HepG2 (cell line): ENCODE measurements around the gene PIGL. TPM values are rescaled to one million over a fixed set of nuclear protein-coding genes. Genes with fewer than 3 reads are reported as not detected.

Experiments used
- ATAC-seq: fragments of 200-7000 bp; cut with Tn5 transposase; 3 replicates; pipeline ENCODE4 v1.9.1; 2020; ENCODE audit warnings: mild to moderate bottlenecking, moderate library complexity
- Bru-seq: library from RNA; stranded (reverse); fragments of 400-500 nt; gene quantifications from one replicate; lab custom pipeline; 2021; lab: Mats Ljungman, UMichigan
- BruChase-seq, 2 experiments: library from RNA; stranded (reverse); fragments of 400-500 nt; gene quantifications; one replicate each; lab custom pipeline; 2021; lab: Mats Ljungman, UMichigan
- BruUV-seq: library from RNA; stranded (reverse); fragments of 400-500 nt; replicated peaks from 2 replicates; lab custom pipeline; 2021; lab: Mats Ljungman, UMichigan
- CTCF ChIA-PET: fragments of 300-600 bp; formaldehyde crosslinking; extraction: SDS; loops from one replicate; lab custom pipeline; 2021; ENCODE audit warnings: low total read pairs, inconsistent platforms, low intra/inter-chr PET ratio; lab: Yijun Ruan, JAX
- POLR2A ChIA-PET: fragments of 350-600 bp; sonication (Branson Sonifier 250); formaldehyde crosslinking; loops from one replicate; lab custom pipeline; 2020; ENCODE audit warnings: antibody characterized with exemption, inconsistent platforms; lab: Yijun Ruan, JAX
- DNase-seq: peaks from one replicate; pipeline ENCODE4 v3.0.0-alpha.2; 2015; ENCODE audit warnings: low spot score
- FAIRE-seq: peaks from 3 replicates; lab custom pipeline; 2011; peaks lifted over from hg19 to GRCh38; lab: Jason Lieb, UNC
- H2AFZ ChIP-seq: one replicate; pipeline ENCODE4 v1.6.1; 2011; ENCODE audit warnings: low read length, inconsistent platforms
- H3K27ac ChIP-seq: fragments of 300-600 bp; 3 replicates; pipeline ENCODE4 v1.8.0; 2011; ENCODE audit warnings: mixed run types, mild to moderate bottlenecking, mixed read lengths, low read length, inconsistent platforms; ENCODE audit not compliant: insufficient read depth; ENCODE audit errors: extremely low read length
- H3K27me3 ChIP-seq, 2 experiments: fragments of 200-600 bp in 1 of 2; 2 replicates in 1 of 2; 3 replicates in 1 of 2; pipeline versions ENCODE4 v1.6.0 to v1.8.0; 2011; ENCODE audit warnings: low read length in 2 of 2, mild to moderate bottlenecking in 2 of 2, moderate library complexity in 2 of 2, inconsistent platforms in 1 of 2; ENCODE audit not compliant: insufficient read depth in 2 of 2, control insufficient read depth in 1 of 2
- H3K36me3 ChIP-seq, 2 experiments: fragments of 200-600 bp in 1 of 2; replicated peaks in 1 of 2; 2 replicates in 1 of 2; 3 replicates in 1 of 2; pipeline versions ENCODE4 v1.5.1 to v1.8.0; 2011; ENCODE audit warnings: low read length in 2 of 2, inconsistent platforms in 1 of 2; ENCODE audit not compliant: insufficient read depth in 2 of 2, control insufficient read depth in 1 of 2
- H3K4me1 ChIP-seq: 2 replicates; pipeline ENCODE4 v1.5.1; 2012; ENCODE audit warnings: low read length, inconsistent platforms; ENCODE audit not compliant: insufficient read depth
- H3K4me2 ChIP-seq: 2 replicates; pipeline ENCODE4 v1.6.0; 2011; ENCODE audit warnings: low read depth, low read length, inconsistent platforms
- H3K4me3 ChIP-seq, 3 experiments: fragments of 200-600 bp in 1 of 3; sonication (generic), shearing (Covaris generic) in 1 of 3; replicated peaks in 1 of 3; 2 replicates each; pipeline ENCODE4 v1.5.1; 2011 to 2016; ENCODE audit warnings: low read length in 3 of 3, inconsistent platforms in 2 of 3, low read depth in 2 of 3, mild to moderate bottlenecking in 2 of 3, control low read depth in 1 of 3, mixed read lengths in 1 of 3; ENCODE audit not compliant: insufficient read depth in 1 of 3
- H3K79me2 ChIP-seq: one replicate; pipeline ENCODE4 v1.6.1; 2011; ENCODE audit warnings: low read length, inconsistent platforms; ENCODE audit not compliant: insufficient read depth
- H3K9ac ChIP-seq: 2 replicates; pipeline ENCODE4 v1.6.0; 2011; ENCODE audit warnings: mild to moderate bottlenecking, low read depth, low read length, inconsistent platforms; ENCODE audit not compliant: insufficient read depth
- H3K9me3 ChIP-seq: 2 replicates; pipeline ENCODE4 v1.5.1; 2012; ENCODE audit warnings: mild to moderate bottlenecking, low read length
- H4K20me1 ChIP-seq: 2 replicates; pipeline ENCODE4 v1.6.0; 2011; ENCODE audit warnings: inconsistent platforms, mild to moderate bottlenecking, low read length, moderate library complexity; ENCODE audit not compliant: insufficient read depth
- KLF9 ChIP-seq: IDR thresholded peaks from 2 replicates; pipeline ENCODE4 v1.6.1; 2016; ENCODE audit warnings: low read depth
- MYC ChIP-seq: sonication (generic); formaldehyde crosslinking; IDR thresholded peaks from 2 replicates; pipeline ENCODE4 v1.9.0; 2021; ENCODE audit warnings: missing genetic modification reagents, borderline replicate concordance
- SRF ChIP-seq: IDR thresholded peaks from 2 replicates; pipeline ENCODE4 v1.6.1; 2011; ENCODE audit warnings: mild to moderate bottlenecking, low read depth, low read length, moderate library complexity
- TOPORS ChIP-seq: sonication (generic); formaldehyde crosslinking; IDR thresholded peaks from 2 replicates; pipeline ENCODE4 v1.8.0; 2023; ENCODE audit warnings: mild to moderate bottlenecking, missing genetic modification reagents
- ZBTB20 ChIP-seq: sonication (generic); formaldehyde crosslinking; IDR thresholded peaks from 2 replicates; pipeline ENCODE4 v1.8.1; 2023; ENCODE audit warnings: missing genetic modification reagents, low read depth, mild to moderate bottlenecking, borderline replicate concordance
- ZIK1 ChIP-seq: sonication (generic); formaldehyde crosslinking; IDR thresholded peaks from 2 replicates; pipeline ENCODE4 v1.5.0; 2020; ENCODE audit warnings: mild to moderate bottlenecking, low read depth, missing genetic modification reagents, borderline replicate concordance
- ZNF225 ChIP-seq: sonication (generic); formaldehyde crosslinking; IDR thresholded peaks from 2 replicates; pipeline ENCODE4 v1.4.0; 2020; ENCODE audit warnings: mild to moderate bottlenecking, missing genetic modification reagents
- ZNF468 ChIP-seq: sonication (generic); formaldehyde crosslinking; IDR thresholded peaks from 2 replicates; pipeline ENCODE4 v1.8.0; 2022; ENCODE audit warnings: mild to moderate bottlenecking, moderate library complexity, missing genetic modification reagents
- ZNF564 ChIP-seq: sonication (generic); formaldehyde crosslinking; IDR thresholded peaks from 2 replicates; pipeline ENCODE4 v1.8.1; 2023; ENCODE audit warnings: mild to moderate bottlenecking, missing genetic modification reagents
- ZNF572 ChIP-seq: sonication (generic); formaldehyde crosslinking; IDR thresholded peaks from 2 replicates; pipeline ENCODE4 v1.5.1; 2020; ENCODE audit warnings: mild to moderate bottlenecking, missing genetic modification reagents
- ZSCAN12 ChIP-seq: sonication (generic); formaldehyde crosslinking; IDR thresholded peaks from 2 replicates; pipeline ENCODE4 v1.9.0; 2021; ENCODE audit warnings: mild to moderate bottlenecking, missing genetic modification reagents
- WGBS: methylation state at CpG from one replicate; pipeline ENCODE4 v1.1.6; 2017; ENCODE audit warnings: low lambda C conversion rate; 5-methylcytosine and 5-hydroxymethylcytosine counted together
- in situ Hi-C: cut with HindIII; loops from 2 replicates; pipeline ENCODE4 v1.10.0; 2017; ENCODE audit warnings: low pct_unique_long_range_greater_than_20kb; ENCODE audit not compliant: extremely low pct_ligation_motif_present
- intact Hi-C: fragments of 100-400 bp; cut with micrococcal nuclease; formaldehyde crosslinking; loops from one replicate; pipeline ENCODE4 v1.10.0; 2022; ENCODE audit not compliant: unreplicated experiment
- long read RNA-seq, 2 experiments: library from RNA in 1 of 2; library from polyadenylated mRNA in 1 of 2; stranded (forward) in 1 of 2; unstranded in 1 of 2; transcript quantifications; one replicate each; pipeline ENCODE4 v2.0.0, GENCODE V29; 2019 to 2022
- polyA minus RNA-seq, 3 experiments: library from RNA; depleted of rRNA, polyadenylated mRNA; stranded (reverse); fragments of >200 nt; gene quantifications; 2 replicates each; pipeline ENCODE4 v1.2.3, GENCODE V29; 2011; ENCODE audit warnings: low replicate concordance in 1 of 3
- polyA plus RNA-seq, 8 experiments: library from polyadenylated mRNA; depleted of rRNA in 3 of 8; stranded (reverse) in 7 of 8; unstranded in 1 of 8; fragments of >200 nt; fragmentation: Illumina TruSeq in 4 of 8; extraction: Trizol in 4 of 8; gene quantifications; 2 replicates each; pipeline versions ENCODE4 v1.2.1 to v1.2.3, GENCODE V29; 2011 to 2016; ENCODE audit warnings: low read depth in 4 of 8, missing spikeins in 1 of 8, mixed read lengths in 1 of 8; ENCODE audit not compliant: insufficient read depth in 1 of 8
- total RNA-seq, 5 experiments: library from RNA; depleted of rRNA; stranded (reverse); fragments of >200 nt; fragmentation: Illumina TruSeq; extraction: Trizol; gene quantifications; 2 replicates each; pipeline ENCODE4 v1.2.3, GENCODE V29; 2016; ENCODE audit warnings: low read depth in 1 of 5
- TF ChIP-seq, protein P1 (sequence below): sonication (generic); formaldehyde crosslinking; IDR thresholded peaks from 2 replicates; pipeline ENCODE4 v1.4.0; 2020; ENCODE audit warnings: missing genetic modification reagents

PIGL gene
- total RNA-seq (2016; rRNA removed; fragmentation: Illumina TruSeq; extraction: Trizol): 9.8 and 28.5 TPM in 2 replicates
- 7.4 and 8.4 TPM in 2 replicates for total RNA-seq (2016; cell fraction: cytosol; rRNA removed; fragmentation: Illumina TruSeq; extraction: Trizol; ENCODE audit: low read depth)
- total RNA-seq (2016; cell fraction: insoluble cytoplasmic fraction; rRNA removed; fragmentation: Illumina TruSeq; extraction: Trizol): 9.8 and 25.0 TPM in 2 replicates
- total RNA-seq (2016; cell fraction: membrane; rRNA removed; fragmentation: Illumina TruSeq; extraction: Trizol): 8.9 and 10.6 TPM in 2 replicates
- total RNA-seq (2016; cell fraction: nucleus; rRNA removed; fragmentation: Illumina TruSeq; extraction: Trizol): 39.8 and 46.5 TPM in 2 replicates
- polyA plus RNA-seq (2011; rRNA removed): 63.8 and 89.6 TPM in 2 replicates
- polyA plus RNA-seq (2011; cell fraction: cytosol; rRNA removed): 27.7 and 28.2 TPM in 2 replicates
- 389 and 455 TPM in 2 replicates for polyA plus RNA-seq (2011; cell fraction: nucleus; rRNA removed)
- 42.2 and 50.5 TPM in 2 replicates for polyA plus RNA-seq (2012)
- 3.6 and 3.9 TPM in 2 replicates for polyA plus RNA-seq (2016; cell fraction: cytosol; fragmentation: Illumina TruSeq; extraction: Trizol; ENCODE audit: low read depth)
- polyA plus RNA-seq (2016; cell fraction: insoluble cytoplasmic fraction; fragmentation: Illumina TruSeq; extraction: Trizol; ENCODE audit: low read depth): 9.6 and 11.6 TPM in 2 replicates
- polyA plus RNA-seq (2016; cell fraction: membrane; fragmentation: Illumina TruSeq; extraction: Trizol; ENCODE audit: low read depth): 4.3 and 5.4 TPM in 2 replicates
- 49.3 and 55.4 TPM in 2 replicates for polyA plus RNA-seq (2016; cell fraction: nucleus; fragmentation: Illumina TruSeq; extraction: Trizol; ENCODE audit: insufficient read depth, low read depth)
- polyA minus RNA-seq (2011; rRNA and poly(A)+ RNA removed; ENCODE audit: low replicate concordance): 28.9 and 42.8 TPM in 2 replicates
- polyA minus RNA-seq (2011; cell fraction: cytosol; rRNA and poly(A)+ RNA removed): 9.2 and 9.4 TPM in 2 replicates
- 78.7 and 99.5 TPM in 2 replicates for polyA minus RNA-seq (2011; cell fraction: nucleus; rRNA and poly(A)+ RNA removed)
- percentile 66 among the genes with signal in this experiment for Bru-seq, nascent RNA
- percentile 54 among the genes with signal in this experiment for BruChase-seq, experiment 1, labeled RNA remaining after a 6-hour chase
- percentile 67 among the genes with signal in this experiment for BruChase-seq, experiment 2, labeled RNA remaining after a 2-hour chase
- long read RNA-seq, experiment 1, transcript PIGL-205 (2 exons, 888 nt): major isoform, 8 of 20 reads
- long read RNA-seq, experiment 1, partial matches to known transcripts: 0 of 20 reads
- long read RNA-seq, experiment 1, other reads (novel, unspliced or antisense): 6 of 20 reads
- long read RNA-seq, experiment 2, transcript PIGL-201 (7 exons, 1,137 nt): major isoform, 9 of 25 reads
- long read RNA-seq, experiment 2, transcript PIGL-205 (2 exons, 888 nt): minor isoform, 6 of 25 reads
- long read RNA-seq, experiment 2, partial matches to known transcripts: 2 of 25 reads
- long read RNA-seq, experiment 2, other reads (novel, unspliced or antisense): 8 of 25 reads

GRCh38 chr17:16217002-16217635 lies at the start of gene PIGL:
TSS of gene PIGL (plus strand) at chr17:16217210. CDS start at chr17:16217227, 17 bp downstream.
- Histone ChIP-seq H3K36me3 (no peaks in the 10 kb centered on the region), H3K4me2 (peak within 1 kb of the TSS; percentile 93), H3K9ac (peak within 1 kb of the TSS; percentile 92), H3K4me3 (peak within 1 kb of the TSS; percentile 84 to 91 (median 88)), H3K9me3 (no peaks in the 10 kb centered on the region), H3K27ac (peak within 1 kb of the TSS; percentile 99), H3K4me1 (peaks cover 33% of the 10 kb centered on the region), H3K27me3 (no peaks in the 10 kb centered on the region; a peak in 1 of 5 replicates), H4K20me1 (peaks cover 15% of the 10 kb centered on the region; the same call in 1 of the 2 replicates), H2AFZ (peak within 1 kb of the TSS; percentile 59), H3K79me2 (peaks cover 67% of the 10 kb centered on the region)
- TSS peak; percentile 74 for BruUV-seq
- ChIA-PET CTCF (no interaction called here), POLR2A (interaction anchor here (0.5 to 6.3 kb wide), 14 partner anchors 9 to 221 kb away, joined by 3 to 77 read pairs (median 6); partner anchors contain the start of gene CENPV)
- FAIRE-seq: peak; percentile 92
- peak; percentile 70 for ATAC-seq
- 2% methylated on average over 18 of the region's 29 CpGs for WGBS
- intact Hi-C loops (loop anchor here (5.0 kb wide), 1 partner anchor 135 kb away; the partner anchor contains the start of gene CENPV), in situ Hi-C loops (no loop called here)
- peak; percentile 93 for DNase-seq
- TF ChIP-seq MYC: peak; percentile 92
- TF ChIP-seq TOPORS (CRISPR knock-in tag): no peak
- TF ChIP-seq ZNF468: no peak
- peak; percentile 61; the same call in 1 of the 2 replicates for TF ChIP-seq SRF
- TF ChIP-seq, protein P1, sequence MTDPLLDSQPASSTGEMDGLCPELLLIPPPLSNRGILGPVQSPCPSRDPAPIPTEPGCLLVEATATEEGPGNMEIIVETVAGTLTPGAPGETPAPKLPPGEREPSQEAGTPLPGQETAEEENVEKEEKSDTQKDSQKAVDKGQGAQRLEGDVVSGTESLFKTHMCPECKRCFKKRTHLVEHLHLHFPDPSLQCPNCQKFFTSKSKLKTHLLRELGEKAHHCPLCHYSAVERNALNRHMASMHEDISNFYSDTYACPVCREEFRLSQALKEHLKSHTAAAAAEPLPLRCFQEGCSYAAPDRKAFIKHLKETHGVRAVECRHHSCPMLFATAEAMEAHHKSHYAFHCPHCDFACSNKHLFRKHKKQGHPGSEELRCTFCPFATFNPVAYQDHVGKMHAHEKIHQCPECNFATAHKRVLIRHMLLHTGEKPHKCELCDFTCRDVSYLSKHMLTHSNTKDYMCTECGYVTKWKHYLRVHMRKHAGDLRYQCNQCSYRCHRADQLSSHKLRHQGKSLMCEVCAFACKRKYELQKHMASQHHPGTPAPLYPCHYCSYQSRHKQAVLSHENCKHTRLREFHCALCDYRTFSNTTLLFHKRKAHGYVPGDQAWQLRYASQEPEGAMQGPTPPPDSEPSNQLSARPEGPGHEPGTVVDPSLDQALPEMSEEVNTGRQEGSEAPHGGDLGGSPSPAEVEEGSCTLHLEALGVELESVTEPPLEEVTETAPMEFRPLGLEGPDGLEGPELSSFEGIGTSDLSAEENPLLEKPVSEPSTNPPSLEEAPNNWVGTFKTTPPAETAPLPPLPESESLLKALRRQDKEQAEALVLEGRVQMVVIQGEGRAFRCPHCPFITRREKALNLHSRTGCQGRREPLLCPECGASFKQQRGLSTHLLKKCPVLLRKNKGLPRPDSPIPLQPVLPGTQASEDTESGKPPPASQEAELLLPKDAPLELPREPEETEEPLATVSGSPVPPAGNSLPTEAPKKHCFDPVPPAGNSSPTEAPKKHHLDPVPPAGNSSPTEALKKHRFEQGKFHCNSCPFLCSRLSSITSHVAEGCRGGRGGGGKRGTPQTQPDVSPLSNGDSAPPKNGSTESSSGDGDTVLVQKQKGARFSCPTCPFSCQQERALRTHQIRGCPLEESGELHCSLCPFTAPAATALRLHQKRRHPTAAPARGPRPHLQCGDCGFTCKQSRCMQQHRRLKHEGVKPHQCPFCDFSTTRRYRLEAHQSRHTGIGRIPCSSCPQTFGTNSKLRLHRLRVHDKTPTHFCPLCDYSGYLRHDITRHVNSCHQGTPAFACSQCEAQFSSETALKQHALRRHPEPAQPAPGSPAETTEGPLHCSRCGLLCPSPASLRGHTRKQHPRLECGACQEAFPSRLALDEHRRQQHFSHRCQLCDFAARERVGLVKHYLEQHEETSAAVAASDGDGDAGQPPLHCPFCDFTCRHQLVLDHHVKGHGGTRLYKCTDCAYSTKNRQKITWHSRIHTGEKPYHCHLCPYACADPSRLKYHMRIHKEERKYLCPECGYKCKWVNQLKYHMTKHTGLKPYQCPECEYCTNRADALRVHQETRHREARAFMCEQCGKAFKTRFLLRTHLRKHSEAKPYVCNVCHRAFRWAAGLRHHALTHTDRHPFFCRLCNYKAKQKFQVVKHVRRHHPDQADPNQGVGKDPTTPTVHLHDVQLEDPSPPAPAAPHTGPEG (CRISPR knock-in tag): peak; percentile 73; the same call in 1 of the 2 replicates
- TF ChIP-seq ZSCAN12: no peak
- TF ChIP-seq ZBTB20 (CRISPR knock-in tag): peak; percentile 89
- TF ChIP-seq KLF9 (CRISPR knock-in tag): peak; percentile 62; the same call in 1 of the 2 replicates
- TF ChIP-seq ZNF572 (CRISPR knock-in tag): no peak
- TF ChIP-seq ZNF564 (CRISPR knock-in tag): 0 out of 2 replicates have a peak, but pooled peaks have one; percentile 7
- TF ChIP-seq ZNF225: peak; percentile 82
- peak; percentile 87; the same call in 1 of the 2 replicates for TF ChIP-seq ZIK1 (CRISPR knock-in tag)
